Ammon's horn (tissue), 1 donor: ENCODE results near the gene EMC8.

Experiments used
- DNase-seq: peaks from one replicate; pipeline ENCODE4 v3.0.0-alpha.2; 2016; ENCODE audit warnings: low spot score

Gene EMC8

DNA sequence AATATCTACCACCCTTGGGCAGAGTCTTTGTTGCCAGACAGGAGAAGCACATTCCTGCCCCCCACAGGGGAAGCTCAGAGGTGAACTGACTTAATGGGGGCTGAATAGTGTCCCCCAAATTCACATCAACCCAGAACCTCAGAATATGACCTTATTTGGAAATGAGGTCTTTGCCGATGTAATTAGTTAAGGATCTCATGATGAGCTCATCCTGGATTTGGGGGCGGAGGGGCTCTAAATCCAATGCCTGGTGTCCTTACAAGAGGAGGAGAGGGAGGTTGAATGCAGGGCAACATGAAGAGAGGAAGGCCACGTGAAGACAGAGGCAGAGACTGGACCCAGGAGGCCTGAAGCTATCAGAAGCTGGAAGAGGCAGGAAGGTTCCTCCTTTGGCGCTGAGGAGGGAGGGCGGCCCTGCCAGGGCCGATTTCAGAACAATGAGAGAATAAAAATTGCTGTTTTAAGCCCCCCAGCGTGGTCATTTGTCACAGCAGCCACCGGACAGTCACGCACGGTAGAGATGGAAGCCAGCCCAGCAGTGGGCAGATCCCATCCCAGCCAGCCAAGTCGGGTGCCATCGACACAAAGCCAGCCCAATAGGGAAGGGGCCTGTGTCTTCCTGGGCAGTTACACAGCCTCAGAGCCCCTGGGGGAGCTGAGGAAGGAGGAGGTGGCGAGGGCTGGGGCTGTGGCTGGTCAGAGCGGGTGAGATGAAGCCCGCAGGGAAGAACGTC lies 69.7 kb downstream of the EMC8 start:
- no peak for DNase-seq

DNA sequence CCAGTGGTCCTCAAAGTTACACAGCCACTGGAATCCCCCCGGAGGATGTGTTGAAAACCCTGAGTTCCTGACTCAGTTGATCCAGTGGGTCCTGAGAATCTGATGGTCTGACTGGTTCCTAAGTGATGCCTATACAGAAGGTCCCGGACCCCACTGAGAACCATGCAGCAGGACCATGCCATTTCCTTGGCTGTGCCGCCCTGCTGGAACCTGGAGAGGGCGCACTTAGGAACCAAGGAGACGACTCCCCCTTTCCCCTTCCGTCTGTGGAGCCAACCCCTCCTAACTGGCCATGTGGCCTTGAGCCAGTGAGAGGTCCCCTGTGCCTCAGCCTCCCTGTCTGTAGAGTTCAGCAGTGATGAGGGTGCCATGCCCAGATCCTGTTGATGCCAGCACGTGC lies 70.5 kb downstream of the EMC8 start:
- DNase-seq: no peak
